DMS79 treated with DMSO at 0.1 percent for 48 hours (cell line): ENCODE results near the gene S100A5.
"Not testable (repeated sequence)": the region's sequence is repeated elsewhere in the genome, so short reads cannot be mapped to it uniquely, and the experiment has no call there.

ENCODE experiments used
- DNase-seq: peaks from one replicate; lab custom pipeline; 2025; lab: John Stamatoyannopoulos, UW

S100A5 gene

GRCh38 chr1:153540394-153541361, at the start of gene S100A5:
S100A5 (minus strand) TSS chr1:153540934; CDS start chr1:153540191, 743 bp downstream.
- DNase-seq = no peak

- DNase-seq = no peak
Measured at GRCh38 chr1:153588482-153588881, 47.7 kb upstream of the S100A5 start.

- DNase-seq = not testable (repeated sequence)
Measured at GRCh38 chr1:153588033-153588432, 47.3 kb upstream of the S100A5 start.

GRCh38 chr1:153587314-153587713, 46.6 kb upstream of the S100A5 start:
- DNase-seq = no peak

GRCh38 chr1:153586347-153586746, 45.6 kb upstream of the S100A5 start:
- DNase-seq = no peak

- DNase-seq = no peak
Measured at GRCh38 chr1:153585006-153585405, 44.3 kb upstream of the S100A5 start.

- DNase-seq = no peak
Measured at GRCh38 chr1:153583976-153584375, 43.2 kb upstream of the S100A5 start.

GRCh38 chr1:153583514-153583913, 42.8 kb upstream of the S100A5 start:
- not testable (repeated sequence) for DNase-seq

GRCh38 chr1:153582836-153583235, 42.1 kb upstream of the S100A5 start:
- DNase-seq = not testable (repeated sequence)

GRCh38 chr1:153578936-153579335, 38.2 kb upstream of the S100A5 start:
- no peak for DNase-seq

- no peak for DNase-seq
Measured at GRCh38 chr1:153578490-153578889, 37.8 kb upstream of the S100A5 start.

- no peak for DNase-seq
Measured at GRCh38 chr1:153577624-153578051, 36.9 kb upstream of the S100A5 start.

- no peak for DNase-seq
Measured at GRCh38 chr1:153577138-153577537, 36.4 kb upstream of the S100A5 start.

GRCh38 chr1:153575497-153575896, 34.8 kb upstream of the S100A5 start:
- not testable (repeated sequence) for DNase-seq

- not testable (repeated sequence) for DNase-seq
Measured at GRCh38 chr1:153575081-153575491, 34.4 kb upstream of the S100A5 start.

- no peak for DNase-seq
Measured at GRCh38 chr1:153573351-153573750, 32.6 kb upstream of the S100A5 start.

GRCh38 chr1:153572569-153573015, 31.9 kb upstream of the S100A5 start:
- no peak for DNase-seq

GRCh38 chr1:153571706-153572105, 31.0 kb upstream of the S100A5 start:
- DNase-seq = no peak

- DNase-seq = no peak
Measured at GRCh38 chr1:153570874-153571273, 30.1 kb upstream of the S100A5 start.

GRCh38 chr1:153569465-153569864, 28.7 kb upstream of the S100A5 start:
- no peak for DNase-seq

GRCh38 chr1:153568367-153569099, 27.8 kb upstream of the S100A5 start:
- DNase-seq = peak; percentile 94

- DNase-seq = no peak
Measured at GRCh38 chr1:153567621-153568366, 27.1 kb upstream of the S100A5 start.
